OCI-LY3 (cell line): ENCODE data around the gene CCL16.
A peak's percentile ranks its signal among the peaks of the same experiment; 100 is the strongest.

Experiments used
- H2AFZ ChIP-seq: fragments of 200-600, 300-600 bp; shearing (Covaris generic); 2 replicates; pipeline ENCODE4 v1.6.0; 2014; ENCODE audit warnings: antibody characterized with exemption, low read depth, low read length
- H3K27ac ChIP-seq: fragments of 200-600, 300-600 bp; sonication (generic); 2 replicates; pipeline ENCODE4 v1.5.1; 2014; ENCODE audit warnings: mild to moderate bottlenecking, low read length, moderate library complexity, mixed read lengths
- H3K27me3 ChIP-seq: fragments of 200-600, 300-600 bp; sonication (generic); 2 replicates; pipeline ENCODE4 v1.6.1; 2014; ENCODE audit warnings: low read depth, low read length, mixed read lengths
- H3K36me3 ChIP-seq: fragments of 200-600, 300-600 bp; sonication (generic); replicated peaks from 2 replicates; pipeline ENCODE3; 2014; ENCODE audit warnings: low read depth, low read length, mixed read lengths
- H3K4me1 ChIP-seq: fragments of 300-600, 200-600 bp; sonication (generic); 2 replicates; pipeline ENCODE4 v1.6.1; 2014; ENCODE audit warnings: low read length, mixed read lengths
- H3K4me2 ChIP-seq: fragments of 200-600, 300-600 bp; sonication (generic); 2 replicates; pipeline ENCODE4 v1.6.1; 2014; ENCODE audit warnings: low read length, mixed read lengths
- H3K4me3 ChIP-seq: fragments of 300-600, 200-600 bp; sonication (generic); 2 replicates; pipeline ENCODE4 v1.5.1; 2014; ENCODE audit warnings: antibody characterized with exemption, mild to moderate bottlenecking, low read length, moderate library complexity
- H3K79me2 ChIP-seq: fragments of 300-600, 200-600 bp; shearing (Covaris generic); 2 replicates; pipeline ENCODE4 v1.6.1; 2014; ENCODE audit warnings: mild to moderate bottlenecking, low read length, mixed read lengths
- H3K9ac ChIP-seq: fragments of 300-600, 200-600 bp; shearing (Covaris generic); 2 replicates; pipeline ENCODE4 v1.6.0; 2014; ENCODE audit warnings: mild to moderate bottlenecking, low read length, moderate library complexity
- H3K9me3 ChIP-seq: fragments of 200-600, 300-600 bp; shearing (Covaris generic); 2 replicates; pipeline ENCODE4 v1.6.1; 2014; ENCODE audit warnings: low read length, mixed read lengths; ENCODE audit not compliant: insufficient read depth
- H4K20me1 ChIP-seq: fragments of 200-600, 300-600 bp; sonication (generic); 2 replicates; pipeline ENCODE4 v1.6.1; 2016; ENCODE audit warnings: low read length, mixed read lengths; ENCODE audit not compliant: insufficient read depth
- CTCF ChIP-seq: fragments of 200-600, 300-600 bp; sonication (generic); IDR thresholded peaks from 2 replicates; pipeline ENCODE4 v1.5.1; 2014; ENCODE audit warnings: antibody characterized with exemption, low read length, low read depth
- EZH2phosphoT487 ChIP-seq: fragments of 200-600 bp; shearing (Covaris generic); IDR thresholded peaks from 2 replicates; pipeline ENCODE4 v1.6.1; 2018; ENCODE audit warnings: antibody characterized with exemption, mixed run types, low read depth

The CCL16 gene

GRCh38 chr17:35984140-35984539, 2.8 kb upstream of the CCL16 start:
- no peak overlapping the region for H3K27ac ChIP-seq
- peaks cover 7% of the 10 kb centered on the region; the same call in 1 of the 2 replicates for H3K9me3 ChIP-seq
- no peak for TF ChIP-seq EZH2phosphoT487
- TF ChIP-seq CTCF = no peak
- H2AFZ ChIP-seq = no peak overlapping the region
- H3K27me3 ChIP-seq = peaks cover 73% of the 10 kb centered on the region
- H3K9ac ChIP-seq = no peak overlapping the region
- H3K4me3 ChIP-seq = no peak overlapping the region
- no peaks in the 10 kb centered on the region for H4K20me1 ChIP-seq
- no peaks in the 10 kb centered on the region for H3K36me3 ChIP-seq
- no peaks in the 10 kb centered on the region for H3K4me1 ChIP-seq
- H3K4me2 ChIP-seq = no peak overlapping the region
- H3K79me2 ChIP-seq = no peaks in the 10 kb centered on the region

- no peaks in the 10 kb centered on the region for H3K36me3 ChIP-seq
- H3K79me2 ChIP-seq = no peaks in the 10 kb centered on the region
- H3K4me2 ChIP-seq = no peak overlapping the region
- peaks cover 69% of the 10 kb centered on the region for H3K27me3 ChIP-seq
- H4K20me1 ChIP-seq = no peaks in the 10 kb centered on the region
- H3K9me3 ChIP-seq = no peaks in the 10 kb centered on the region
- TF ChIP-seq EZH2phosphoT487 = no peak
- H3K27ac ChIP-seq = no peak overlapping the region
- no peak overlapping the region for H2AFZ ChIP-seq
- H3K4me3 ChIP-seq = no peak overlapping the region
- peaks cover 8% of the 10 kb centered on the region for H3K4me1 ChIP-seq
- H3K9ac ChIP-seq = no peak overlapping the region
Observed at GRCh38 chr17:35982409-35983191, 1.3 kb upstream of the CCL16 start.

- Histone ChIP-seq H3K36me3 (no peaks in the 10 kb centered on the region), H3K4me1 (peaks cover 14% of the 10 kb centered on the region), H3K4me3 (no peak overlapping the region), H3K9me3 (no peaks in the 10 kb centered on the region), H3K4me2 (no peak overlapping the region), H3K27ac (no peak overlapping the region), H2AFZ (no peak overlapping the region), H3K9ac (no peak overlapping the region), H4K20me1 (no peaks in the 10 kb centered on the region), H3K27me3 (peaks cover 63% of the 10 kb centered on the region), H3K79me2 (no peaks in the 10 kb centered on the region)
- no peak for TF ChIP-seq EZH2phosphoT487
- peak; percentile 69 for TF ChIP-seq CTCF
Observed at GRCh38 chr17:35981908-35982330, 622 bp upstream of the CCL16 start.

GRCh38 chr17:35978346-35978745, 3.0 kb downstream of the CCL16 start:
- no peaks in the 10 kb centered on the region for H3K79me2 ChIP-seq
- peaks cover 50% of the 10 kb centered on the region for H3K27me3 ChIP-seq
- no peak overlapping the region for H2AFZ ChIP-seq
- no peaks in the 10 kb centered on the region for H3K36me3 ChIP-seq
- no peaks in the 10 kb centered on the region for H4K20me1 ChIP-seq
- no peak overlapping the region for H3K4me2 ChIP-seq
- TF ChIP-seq CTCF = no peak
- TF ChIP-seq EZH2phosphoT487 = no peak
- no peak overlapping the region for H3K4me3 ChIP-seq
- no peak overlapping the region for H3K9ac ChIP-seq
- H3K4me1 ChIP-seq = peaks cover 24% of the 10 kb centered on the region
- H3K27ac ChIP-seq = no peak overlapping the region
- no peaks in the 10 kb centered on the region for H3K9me3 ChIP-seq
